Activated T-cell treated with anti-CD3 and anti-CD28 coated beads for 48 hours (primary cell): ENCODE results near the gene RING1.

Experiments
- DNase-seq: peaks from one replicate; pipeline ENCODE4 v3.0.0-alpha.2; 2020; ENCODE audit warnings: low read depth

Gene RING1

DNA sequence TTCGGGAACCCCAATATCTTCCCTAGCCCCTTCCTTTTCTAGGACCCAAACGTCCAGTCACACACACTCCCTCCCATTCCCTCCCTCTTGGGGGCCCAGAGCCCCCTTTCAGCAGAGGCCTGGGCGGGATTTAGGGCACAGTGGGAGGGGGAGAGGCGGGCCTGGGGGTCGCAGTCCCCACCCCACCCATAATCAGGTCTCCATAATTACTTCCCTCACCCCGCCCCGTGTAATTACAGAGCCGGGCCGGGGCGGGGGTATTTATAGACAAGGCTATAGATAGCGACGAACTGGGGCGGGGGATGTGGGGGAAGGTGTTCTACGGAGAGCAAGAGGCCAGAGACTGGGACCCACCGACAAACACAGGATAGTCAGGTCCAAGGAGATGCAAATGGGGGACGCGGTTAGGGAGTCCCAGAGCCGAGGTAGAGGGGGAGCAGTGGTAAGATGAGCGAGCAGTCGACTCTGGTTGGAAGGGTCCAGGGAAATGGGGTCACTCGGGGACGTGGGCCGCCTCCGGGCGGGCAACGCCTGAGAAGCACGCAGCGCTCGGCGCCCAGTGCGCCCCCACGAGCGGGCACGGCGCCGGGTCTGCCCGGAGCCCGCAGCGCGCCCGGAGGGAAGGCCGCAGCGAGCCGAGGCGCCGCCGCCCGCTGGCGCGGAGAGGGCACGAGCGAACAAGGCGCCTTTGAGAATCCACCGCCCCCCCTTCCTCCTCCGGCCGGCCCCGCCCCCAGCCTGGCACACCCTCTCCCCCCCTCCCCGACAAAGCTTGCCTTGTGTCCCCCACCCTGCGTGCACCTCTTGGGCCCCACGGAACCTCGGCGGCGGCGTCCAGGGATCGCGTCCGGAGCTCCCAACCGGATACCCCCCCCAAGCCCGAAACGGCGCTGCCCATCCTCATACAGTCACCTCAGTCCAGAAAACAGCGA lies 15.4 kb upstream of the RING1 start:
- DNase-seq, result no peak

DNA sequence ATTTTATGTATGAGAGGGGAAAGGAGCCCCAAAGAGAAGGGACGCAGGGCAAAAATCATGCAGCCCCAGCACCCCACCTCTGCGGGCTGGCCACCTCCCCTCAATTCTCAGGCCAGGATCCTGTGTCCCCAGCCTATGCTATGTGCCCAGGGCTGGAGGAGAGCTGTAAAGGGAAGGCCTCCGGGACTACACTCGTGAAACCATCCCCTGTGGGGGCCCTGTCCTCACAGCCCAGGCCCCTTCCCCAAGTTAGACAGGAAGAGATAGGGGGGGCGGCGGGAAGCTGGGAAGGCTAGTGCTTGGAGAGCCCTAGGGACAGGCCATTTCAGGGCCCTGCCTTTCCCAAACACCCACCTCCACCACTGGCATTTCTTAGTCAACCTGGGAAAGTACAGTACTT lies 14.7 kb upstream of the RING1 start:
- DNase-seq, result no peak

DNA sequence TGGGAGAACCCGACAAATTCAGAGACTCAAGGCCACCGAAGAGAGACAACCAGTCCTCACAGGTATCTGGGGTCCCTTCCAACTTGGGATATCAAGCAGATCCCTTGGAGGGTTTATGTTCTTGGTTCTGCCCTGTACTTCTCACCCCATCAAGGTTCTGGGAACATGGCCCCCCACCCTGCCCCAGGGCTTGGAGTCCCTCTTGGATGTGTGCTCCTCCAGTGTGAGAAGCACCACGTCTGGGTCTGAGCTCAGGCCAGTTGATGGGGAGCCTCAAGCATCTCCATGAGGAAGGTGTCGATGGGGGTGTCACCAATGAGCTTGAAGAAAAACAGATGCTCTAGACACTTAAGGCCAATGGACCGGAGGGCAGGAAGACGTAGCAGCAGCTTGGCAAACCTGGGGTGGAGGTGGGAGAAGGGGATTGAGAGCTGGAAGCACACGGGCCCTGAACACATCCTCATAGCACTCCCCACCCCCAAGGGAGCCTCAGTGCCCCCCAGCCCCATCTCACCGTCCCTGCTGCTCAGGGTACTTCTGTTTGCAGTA lies 13.8 kb upstream of the RING1 start:
- DNase-seq, result no peak

DNA sequence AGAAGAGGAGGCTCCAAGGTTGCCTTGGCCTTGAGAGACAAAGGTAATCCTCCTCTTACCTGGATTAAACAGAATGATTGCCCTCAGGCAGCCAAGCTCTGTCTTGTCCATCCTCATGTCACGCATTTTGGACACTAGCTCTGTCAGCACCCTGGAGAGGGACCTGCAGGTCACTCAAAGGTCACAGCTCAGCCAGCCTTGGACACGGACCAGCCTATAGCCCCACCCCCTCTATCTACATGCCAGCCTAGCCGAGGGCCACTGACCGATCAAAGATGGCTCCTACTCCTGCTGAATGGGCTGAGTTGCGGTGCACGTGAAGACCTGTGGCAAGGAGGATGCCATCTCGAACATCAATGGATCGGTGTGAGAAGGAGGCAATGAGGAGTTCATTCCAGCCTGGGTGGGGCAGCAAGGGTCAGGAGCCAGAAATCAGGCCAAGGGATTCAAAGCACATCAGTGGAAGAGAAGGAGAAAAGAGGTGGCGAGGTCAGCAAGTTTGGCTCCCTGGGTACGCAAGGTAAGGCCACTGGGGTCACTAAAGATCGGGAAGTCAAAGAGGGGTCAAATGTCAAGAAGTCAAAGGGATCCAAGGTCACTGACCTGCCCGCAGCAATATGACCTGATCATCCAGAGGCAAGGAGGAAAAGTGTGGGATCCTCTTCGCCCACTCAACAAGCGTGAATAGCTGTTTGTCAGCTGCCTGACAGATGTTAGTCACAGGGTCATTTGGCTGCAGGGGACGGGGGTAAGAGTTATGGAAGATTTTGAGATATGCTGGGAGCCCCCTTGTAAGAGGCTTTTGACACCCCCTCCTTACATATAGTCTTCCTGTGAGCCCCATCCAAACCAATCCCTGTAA lies 12.8 kb upstream of the RING1 start:
- DNase-seq, result no peak

DNA sequence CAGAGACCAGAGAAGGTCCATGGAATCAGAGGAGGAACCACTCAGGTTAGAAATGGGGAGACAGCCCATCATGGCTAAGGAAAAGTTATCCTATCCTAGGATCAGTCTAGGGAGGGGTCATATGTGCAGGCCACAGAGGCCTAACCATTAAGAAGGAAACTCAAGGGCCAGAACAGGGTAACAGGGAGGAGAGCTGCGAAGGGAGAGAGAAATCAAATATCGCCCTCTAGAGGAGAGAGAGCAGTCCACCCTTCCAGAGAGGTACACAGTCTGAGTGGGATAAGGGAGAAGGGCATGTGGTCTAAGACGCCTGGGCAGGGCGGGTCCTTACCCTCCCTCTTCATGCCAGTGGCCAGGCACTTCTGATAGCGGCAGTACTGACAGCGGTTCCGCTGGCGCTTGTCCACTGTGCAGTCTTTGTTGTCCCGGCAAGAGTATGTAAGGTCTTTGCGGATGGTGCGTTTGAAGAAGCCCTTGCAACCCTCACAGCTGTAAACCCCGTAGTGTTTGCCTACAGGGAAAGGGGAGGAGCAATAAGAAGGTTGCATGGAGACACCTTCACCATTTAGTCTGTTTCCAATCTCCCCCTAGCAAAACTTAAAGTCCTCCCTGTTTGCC lies 10.8 kb upstream of the RING1 start:
- DNase-seq, result no peak

DNA sequence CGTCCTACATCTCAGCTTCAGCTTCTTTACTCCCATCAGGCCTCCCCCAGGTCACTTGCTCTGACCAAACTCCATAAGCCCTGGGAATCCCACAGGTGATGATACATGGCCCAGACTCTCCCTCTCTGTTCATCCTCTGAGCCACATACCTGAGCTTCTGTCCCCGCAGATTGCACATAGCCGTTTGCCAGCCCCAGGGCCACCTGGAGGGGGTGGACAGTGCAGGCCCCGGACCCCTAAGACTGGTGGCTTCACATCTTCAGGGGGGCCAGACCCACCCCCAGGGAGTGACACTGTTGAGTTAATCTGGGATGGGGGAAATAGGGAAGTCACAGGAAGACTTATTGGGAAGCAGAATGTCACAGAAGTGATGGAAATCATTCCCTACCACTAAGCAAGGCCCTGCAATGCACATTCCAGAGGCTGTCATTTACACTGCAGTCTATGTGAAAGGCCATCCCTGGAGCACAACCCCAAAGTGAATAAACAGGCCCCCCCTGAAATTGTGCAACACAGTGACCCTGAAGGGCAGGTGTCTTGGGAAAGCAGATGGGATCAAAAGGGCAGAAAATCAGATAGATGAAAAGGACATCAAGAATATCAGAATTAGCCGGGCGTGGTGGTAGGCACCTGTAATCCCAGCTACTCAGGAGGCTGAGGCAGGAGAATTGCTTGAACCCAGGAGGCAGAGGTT lies 10.0 kb upstream of the RING1 start:
- DNase-seq, result no peak

DNA sequence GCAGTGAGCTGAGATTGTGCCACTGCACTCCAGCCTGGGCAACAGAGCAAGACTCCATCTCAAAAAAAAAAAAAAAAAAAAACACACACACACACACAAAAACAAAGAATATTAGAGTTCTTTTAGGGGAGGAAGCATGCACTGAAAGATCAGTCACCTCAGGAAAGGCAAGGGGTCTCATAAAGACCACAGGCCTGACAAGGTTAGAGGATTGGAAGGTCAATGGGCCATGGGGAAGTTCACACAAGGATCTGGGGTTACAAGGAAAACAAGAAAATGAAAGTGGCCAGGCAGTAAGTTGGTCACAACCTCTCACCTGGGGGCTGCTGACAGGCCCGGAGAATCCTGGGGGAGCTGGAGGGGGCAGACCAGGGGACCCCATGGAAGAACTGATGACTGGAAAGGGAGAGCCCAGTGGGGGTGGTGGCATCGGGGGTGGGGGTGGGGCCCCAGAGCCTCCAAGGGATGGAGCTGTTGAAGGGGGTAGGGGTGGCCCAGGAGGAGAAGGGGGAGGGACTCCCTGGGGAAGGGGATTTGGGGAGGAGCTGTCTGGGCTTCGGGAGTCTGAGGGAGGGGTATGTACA lies 9.4 kb upstream of the RING1 start:
- no peak for DNase-seq

DNA sequence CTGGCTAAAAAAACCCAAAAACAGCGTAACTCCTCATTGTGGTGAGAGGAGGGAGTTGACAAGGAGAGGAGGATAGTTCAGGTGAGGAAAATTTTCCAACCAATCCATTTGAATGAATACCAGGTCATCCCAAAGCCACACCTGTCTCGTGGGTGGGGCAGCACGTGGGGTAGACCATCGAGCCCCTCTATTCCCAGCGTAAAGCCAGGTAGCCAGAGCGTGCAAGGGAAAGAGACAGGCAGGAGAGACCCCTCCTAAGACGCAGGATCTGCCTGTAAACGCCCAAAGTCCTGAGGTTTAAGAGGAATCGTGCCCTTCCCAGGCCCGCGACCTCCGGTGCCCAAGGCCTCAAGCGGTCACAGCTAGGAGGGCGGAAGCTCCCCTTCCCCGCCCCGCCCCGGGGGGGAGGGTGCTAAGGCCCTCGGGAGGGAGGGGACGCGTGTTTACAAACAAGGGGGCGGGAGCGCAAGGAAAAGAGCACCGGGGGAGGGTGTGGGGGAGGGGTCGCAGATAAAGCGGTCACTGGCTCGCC lies 8.5 kb upstream of the RING1 start:
- no peak for DNase-seq

DNA sequence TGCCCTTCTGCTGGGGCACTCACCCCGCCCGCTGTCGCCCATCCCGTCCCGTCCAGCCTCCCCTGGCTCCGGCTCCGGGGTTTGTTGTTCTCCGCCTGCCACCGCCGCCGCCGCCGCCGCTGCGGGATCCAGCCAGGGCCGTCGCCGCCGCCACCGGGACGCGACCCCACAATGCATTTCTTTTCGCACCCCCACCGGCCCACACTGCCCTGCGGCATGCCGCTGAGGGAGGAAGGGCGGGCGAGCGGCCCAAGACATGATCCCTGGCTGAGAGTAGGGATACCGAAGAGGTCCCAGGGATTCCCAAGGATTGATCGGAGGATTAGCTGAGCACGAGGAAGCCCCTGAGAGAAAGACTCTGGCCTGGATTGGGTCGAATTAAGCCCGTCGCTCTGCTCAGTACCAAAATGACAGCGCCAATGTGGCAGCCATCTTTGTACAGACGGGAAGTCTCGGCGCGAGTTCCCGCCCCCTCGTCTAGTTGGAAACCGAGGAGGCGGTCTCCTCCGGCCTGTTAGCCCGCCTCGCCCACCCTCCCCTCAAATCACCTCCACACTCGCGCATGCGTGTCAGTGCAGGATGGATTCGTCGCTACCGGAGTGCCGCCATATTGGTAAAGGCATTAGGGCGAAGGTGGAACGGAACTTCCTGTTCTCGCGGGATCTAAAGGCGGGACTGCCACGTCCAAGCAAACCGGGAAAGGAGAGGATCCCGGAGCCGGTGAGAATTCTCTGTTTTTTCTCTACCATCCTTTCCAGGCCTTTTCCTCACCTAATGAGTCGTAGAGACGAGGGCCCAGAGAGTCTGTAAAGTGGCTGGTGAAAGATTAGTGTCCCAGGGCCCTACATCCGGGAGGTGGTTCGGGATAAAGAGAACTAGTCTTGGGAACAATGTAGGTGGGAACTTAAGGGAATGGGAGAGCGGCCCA lies 7.8 kb upstream of the RING1 start, which contains the start of the genes RXRB and SLC39A7:
TSS of gene RXRB (minus strand) at position 447 of the 928 bp plus-strand sequence. CDS start at position 258, 189 bp downstream.
TSS of gene SLC39A7 (plus strand) at position 649 of the 928 bp plus-strand sequence. CDS start 379 bp downstream, outside the sequence.
- peak; percentile 96 for DNase-seq

DNA sequence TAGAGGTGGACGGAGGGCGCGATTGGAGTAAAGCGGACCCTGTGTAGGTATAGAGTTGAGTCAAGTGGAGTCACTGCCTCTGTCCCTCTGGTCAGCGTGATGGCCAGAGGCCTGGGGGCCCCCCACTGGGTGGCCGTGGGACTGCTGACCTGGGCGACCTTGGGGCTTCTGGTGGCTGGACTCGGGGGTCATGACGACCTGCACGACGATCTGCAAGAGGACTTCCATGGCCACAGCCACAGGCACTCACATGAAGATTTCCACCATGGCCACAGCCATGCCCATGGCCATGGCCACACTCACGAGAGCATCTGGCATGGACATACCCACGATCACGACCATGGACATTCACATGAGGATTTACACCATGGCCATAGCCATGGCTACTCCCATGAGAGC lies 7.2 kb upstream of the RING1 start:
- DNase-seq, result no peak

DNA sequence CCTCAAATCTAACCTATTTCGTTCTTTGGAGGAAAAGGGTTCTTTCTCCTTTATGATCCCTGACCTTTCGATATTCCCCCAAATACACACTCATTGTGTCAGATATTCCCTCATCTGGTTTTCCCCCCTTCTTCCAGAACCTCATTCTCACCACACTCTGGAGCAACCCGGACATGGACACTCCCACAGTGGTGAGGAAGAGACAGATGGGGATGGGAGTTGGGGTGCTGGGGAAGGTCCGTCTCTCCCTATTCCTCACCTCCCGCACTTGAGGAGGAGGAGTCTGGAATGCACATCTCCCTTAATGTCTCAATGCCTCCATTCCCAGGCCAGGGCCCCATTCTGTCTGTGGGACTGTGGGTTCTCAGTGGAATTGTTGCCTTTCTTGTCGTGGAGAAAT lies 6.4 kb upstream of the RING1 start:
- DNase-seq, result no peak

DNA sequence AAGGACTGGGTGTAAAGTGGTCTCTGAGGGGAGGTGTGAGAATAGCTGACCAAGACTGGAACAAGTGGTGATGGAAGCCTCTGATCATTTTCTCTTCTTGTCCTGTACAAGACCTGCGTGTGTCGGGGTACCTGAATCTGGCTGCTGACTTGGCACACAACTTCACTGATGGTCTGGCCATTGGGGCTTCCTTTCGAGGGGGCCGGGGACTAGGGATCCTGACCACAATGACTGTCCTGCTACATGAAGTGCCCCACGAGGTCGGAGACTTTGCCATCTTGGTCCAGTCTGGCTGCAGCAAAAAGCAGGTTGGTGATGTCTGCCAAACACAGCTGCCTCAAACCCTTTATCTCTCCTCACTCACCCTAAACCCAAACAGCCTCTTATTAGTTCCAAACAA lies 5.5 kb upstream of the RING1 start:
- DNase-seq, result no peak

DNA sequence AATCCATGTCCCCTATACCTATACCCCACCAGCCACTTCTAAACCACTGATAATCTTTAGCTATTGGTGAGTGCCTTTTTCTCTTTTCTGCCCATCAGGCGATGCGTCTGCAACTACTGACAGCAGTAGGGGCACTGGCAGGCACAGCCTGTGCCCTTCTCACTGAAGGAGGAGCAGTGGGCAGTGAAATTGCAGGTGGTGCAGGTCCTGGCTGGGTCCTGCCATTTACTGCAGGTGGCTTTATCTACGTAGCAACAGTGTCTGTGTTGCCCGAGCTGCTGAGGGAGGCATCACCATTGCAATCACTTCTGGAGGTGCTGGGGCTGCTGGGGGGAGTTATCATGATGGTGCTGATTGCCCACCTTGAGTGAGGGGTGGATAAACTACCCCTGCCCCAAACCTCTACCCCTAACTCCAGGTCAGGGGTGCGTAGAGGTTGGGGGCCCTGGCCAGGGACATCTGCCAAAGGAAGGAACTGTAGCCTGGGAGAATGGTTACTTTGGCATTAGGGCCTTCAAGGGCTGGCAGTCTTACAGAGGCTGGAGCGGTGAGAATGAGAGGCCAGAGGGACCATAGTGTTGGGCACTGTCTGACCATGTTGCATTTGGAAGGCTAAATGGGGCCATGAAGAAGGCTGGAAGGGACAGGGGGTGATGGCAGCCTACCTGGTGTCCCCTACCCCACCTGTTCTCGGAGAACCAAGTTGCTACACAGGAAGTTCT lies 4.7 kb upstream of the RING1 start:
- no peak for DNase-seq

DNA sequence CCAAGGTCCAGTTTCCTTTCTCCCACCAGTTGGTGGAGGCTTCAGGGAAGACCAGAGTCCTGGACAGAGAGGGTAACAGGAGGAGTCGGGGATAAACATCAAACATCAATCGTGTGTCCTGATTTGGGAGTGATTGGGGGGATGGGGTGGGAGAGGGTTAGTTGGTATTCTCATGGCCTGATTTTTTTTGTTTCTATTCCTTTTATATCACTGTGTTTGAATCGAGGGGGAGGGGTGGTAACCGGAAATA lies 4.2 kb upstream of the RING1 start:
- no peak for DNase-seq

DNA sequence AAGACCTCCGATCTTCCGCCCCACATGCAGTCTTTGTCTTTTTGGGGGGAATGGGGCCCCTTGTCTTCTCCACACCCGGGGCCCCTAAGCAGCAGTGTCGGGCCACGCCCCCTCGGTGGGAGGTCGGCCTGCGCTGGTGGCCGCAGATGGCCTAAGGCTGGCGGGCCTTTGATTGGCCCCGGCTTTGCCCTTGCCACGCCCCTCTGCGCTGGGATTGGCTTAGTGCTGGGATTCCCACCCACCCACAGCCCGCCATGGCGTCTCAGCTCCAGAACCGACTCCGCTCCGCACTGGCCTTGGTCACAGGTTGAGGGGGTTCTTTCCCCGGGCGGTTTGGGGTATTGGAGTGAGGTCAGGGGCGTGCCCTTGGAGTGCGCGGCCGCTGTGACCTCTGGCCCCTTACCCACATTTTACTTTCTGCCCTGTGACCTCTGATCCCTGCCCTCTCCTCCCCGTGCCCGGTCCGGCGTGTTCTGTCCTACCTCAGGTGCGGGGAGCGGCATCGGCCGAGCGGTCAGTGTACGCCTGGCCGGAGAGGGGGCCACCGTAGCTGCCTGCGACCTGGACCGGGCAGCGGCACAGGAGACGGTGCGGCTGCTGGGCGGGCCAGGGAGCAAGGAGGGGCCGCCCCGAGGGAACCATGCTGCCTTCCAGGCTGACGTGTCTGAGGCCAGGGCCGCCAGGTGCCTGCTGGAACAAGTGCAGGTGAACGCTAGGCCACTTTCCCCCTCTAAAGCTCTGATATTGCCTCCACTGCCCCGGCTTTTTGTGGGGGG lies 3.7 kb upstream of the RING1 start, which contains the start of gene HSD17B8:
TSS of gene HSD17B8 (plus strand) at position 241 of the 776 bp plus-strand sequence. CDS start at position 255, 14 bp downstream.
- DNase-seq, result peak; percentile 93

DNA sequence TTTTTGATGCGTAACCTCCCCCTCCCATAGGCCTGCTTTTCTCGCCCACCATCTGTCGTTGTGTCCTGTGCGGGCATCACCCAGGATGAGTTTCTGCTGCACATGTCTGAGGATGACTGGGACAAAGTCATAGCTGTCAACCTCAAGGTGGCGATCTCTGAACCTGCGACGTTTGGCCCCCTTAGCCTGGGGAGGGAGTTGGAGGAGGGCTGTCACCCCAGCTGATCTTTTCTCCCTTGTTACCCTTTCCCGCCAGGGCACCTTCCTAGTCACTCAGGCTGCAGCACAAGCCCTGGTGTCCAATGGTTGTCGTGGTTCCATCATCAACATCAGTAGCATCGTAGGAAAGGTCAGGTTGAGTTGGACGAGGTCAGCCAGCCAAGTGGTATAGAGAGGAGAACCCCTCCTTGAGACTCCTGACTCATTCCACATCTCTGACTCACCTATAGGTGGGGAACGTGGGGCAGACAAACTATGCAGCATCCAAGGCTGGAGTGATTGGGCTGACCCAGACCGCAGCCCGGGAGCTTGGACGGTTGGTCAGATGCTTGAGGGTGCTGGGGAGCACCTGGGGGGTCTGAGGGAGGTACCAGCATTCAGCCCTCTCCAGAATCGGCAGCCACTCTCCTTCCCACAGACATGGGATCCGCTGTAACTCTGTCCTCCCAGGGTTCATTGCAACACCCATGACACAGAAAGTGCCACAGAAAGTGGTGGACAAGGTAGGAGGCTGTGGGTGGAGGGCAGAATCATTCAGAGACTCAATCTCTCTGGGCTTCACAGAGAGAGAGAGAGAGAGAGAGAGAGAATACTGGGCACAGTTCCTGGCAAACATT lies 2.9 kb upstream of the RING1 start:
- peak; percentile 56 for DNase-seq
